ENCODE measurements around the gene HERC3. TPM values are rescaled to one million over a fixed set of nuclear protein-coding genes. Genes with fewer than 3 reads are reported as not detected.
A peak's percentile ranks its signal among the peaks of the same experiment; 100 is the strongest.

The HERC3 gene
- 9.1 TPM for total RNA-seq
- 10 to 100 TPM in 7 of 8 donors, 1 to 10 TPM in 1; 9.7 to 14.7 (median 12.8) TPM for polyA plus RNA-seq (ENCODE audit: insufficient read depth in 1 of 8, insufficient read length in 8 of 8, low replicate concordance in 1 of 8)
- long read RNA-seq, donor 1 = 0 reads
- long read RNA-seq, donor 2 = 0 reads
- long read RNA-seq, donor 3, full-length matches to known transcripts = 4 of 4 reads
- long read RNA-seq, donor 3, partial matches to known transcripts = 0 of 4 reads
- long read RNA-seq, donor 3, other reads (novel, unspliced or antisense) = 0 of 4 reads
- long read RNA-seq, donor 4 = 0 reads
- long read RNA-seq, donor 5 = 0 reads
- long read RNA-seq, donor 6 = 0 reads
- long read RNA-seq, donor 7 = 0 reads
- long read RNA-seq, donor 8 = 0 reads
- long read RNA-seq, donor 9 = 0 reads
- long read RNA-seq, donor 10 = 0 reads
- long read RNA-seq, donor 11 = 0 reads

DNA sequence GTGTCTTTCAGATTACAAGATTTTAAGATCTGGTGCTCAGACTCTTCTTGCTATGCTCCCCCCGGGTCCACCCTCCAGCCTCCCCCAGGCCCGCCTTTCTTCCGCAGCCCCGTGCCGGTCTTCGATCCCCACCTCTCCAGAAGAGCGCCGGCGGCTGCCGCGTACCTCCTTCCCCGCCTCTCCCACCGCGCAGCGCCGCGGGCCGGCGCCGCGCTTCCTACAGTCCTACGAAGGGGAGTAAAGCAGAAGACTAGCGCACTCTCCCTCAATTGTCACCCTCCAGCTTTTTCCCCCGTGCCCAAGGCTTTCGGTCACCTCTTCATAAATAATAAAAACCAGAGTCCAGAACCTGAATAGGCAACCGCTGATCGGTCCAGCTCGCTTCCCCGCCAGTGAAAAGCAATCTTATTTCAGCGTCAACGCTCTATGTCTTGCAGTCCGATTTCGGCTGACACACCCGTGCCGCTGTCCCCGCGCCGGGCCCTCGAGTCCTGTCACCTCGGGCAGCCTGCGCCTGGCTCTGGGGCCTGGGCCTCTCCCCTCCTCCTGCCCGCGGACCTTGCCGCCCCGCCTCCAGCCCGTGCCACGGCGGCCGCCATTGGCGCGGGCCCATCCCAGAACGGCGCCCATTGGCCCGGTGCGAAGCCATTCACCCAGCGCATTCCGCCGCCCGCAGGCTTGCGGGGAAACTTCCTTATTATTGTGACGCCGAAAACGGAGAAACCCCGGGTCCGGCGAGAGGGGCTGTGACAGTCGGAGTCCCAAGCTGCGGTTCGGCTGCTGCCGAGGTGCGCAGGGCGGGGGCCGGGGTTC is at the start of gene HERC3:
TSS of gene HERC3 (plus strand) at position 694 of the 813 bp plus-strand sequence. CDS start 13,344 bp downstream, outside the sequence.
- Histone ChIP-seq H3K9me3 (replicated peaks; ENCODE audit: control insufficient read depth, low read depth, low read length) (no peaks in the 10 kb centered on the region), H3K36me3 (ENCODE audit: control insufficient read depth, insufficient read depth, low read length) (peaks cover 3% of the 10 kb centered on the region), H3K27me3 (ENCODE audit: control insufficient read depth, insufficient read depth, low read length) (no peaks in the 10 kb centered on the region), H3K4me3 (ENCODE audit: low read length) (peak within 1 kb of the TSS; percentile 88), H3K4me1 (ENCODE audit: control insufficient read depth, insufficient read depth, low read length) (peaks cover 8% of the 10 kb centered on the region), H3K27ac (ENCODE audit: low read length) (peak within 1 kb of the TSS; percentile 94)
- under 1% methylated on average over 73 of the region's 73 CpGs for WGBS (ENCODE audit: insufficient coverage)
- peak; percentile 96 for DNase-seq

DNA sequence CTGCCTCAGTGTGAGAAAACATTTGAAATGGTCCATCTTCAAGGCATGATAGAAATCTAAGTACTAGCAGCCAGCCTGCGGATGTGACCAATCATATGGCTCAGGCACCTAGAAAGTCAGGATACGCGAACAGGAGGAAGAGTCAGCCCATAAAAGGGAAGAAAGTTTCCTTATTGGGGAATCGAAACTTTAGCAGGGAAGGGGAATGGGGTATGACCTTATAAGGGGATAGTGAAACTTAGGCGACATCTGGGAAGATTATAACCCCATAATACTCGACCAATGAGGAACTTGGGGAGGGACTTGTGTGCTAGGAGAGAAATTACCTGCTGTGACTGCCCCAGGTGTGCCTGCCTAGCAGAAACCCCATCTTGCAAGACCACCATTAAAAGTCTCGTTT is 42.5 kb upstream of the HERC3 start:
- Histone ChIP-seq H3K27me3 (ENCODE audit: control insufficient read depth, insufficient read depth, low read length) (no peaks in the 10 kb centered on the region), H3K36me3 (ENCODE audit: control insufficient read depth, insufficient read depth, low read length) (no peaks in the 10 kb centered on the region), H3K27ac (ENCODE audit: low read length) (no peak overlapping the region), H3K4me3 (ENCODE audit: low read length) (no peak overlapping the region), H3K9me3 (replicated peaks; ENCODE audit: control insufficient read depth, low read depth, low read length) (no peaks in the 10 kb centered on the region), H3K4me1 (ENCODE audit: control insufficient read depth, insufficient read depth, low read length) (no peaks in the 10 kb centered on the region)
- 96% methylated on average over 3 of the region's 7 CpGs for WGBS (ENCODE audit: insufficient coverage)
- DNase-seq = no peak

DNA sequence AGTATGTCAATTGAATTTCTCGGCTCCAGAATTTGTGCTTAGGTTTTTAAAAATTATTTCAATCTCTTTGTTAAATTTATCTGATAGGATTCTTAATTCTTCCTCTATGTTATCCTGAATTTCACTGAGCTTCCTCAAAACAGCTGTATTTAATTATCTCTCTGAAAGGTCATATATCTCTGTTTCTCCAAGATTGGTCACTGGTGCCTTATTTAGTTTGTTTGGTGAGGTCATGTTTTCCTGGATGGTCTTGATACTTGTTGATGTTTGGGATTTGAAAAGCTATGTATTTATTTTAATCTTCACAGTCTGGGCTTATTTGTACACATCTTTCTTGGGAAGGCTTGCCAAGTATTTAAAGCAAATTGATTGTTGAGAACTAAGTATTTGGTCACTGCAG is 24.7 kb upstream of the HERC3 start:
- no CpG with 5 or more reads among the region's 1 CpG for WGBS (ENCODE audit: insufficient coverage)
- DNase-seq = peak; percentile 4
- no peak overlapping the region for H3K4me3 ChIP-seq (ENCODE audit: low read length)
- no peaks in the 10 kb centered on the region for H3K36me3 ChIP-seq (ENCODE audit: control insufficient read depth, insufficient read depth, low read length)
- H3K27me3 ChIP-seq (ENCODE audit: control insufficient read depth, insufficient read depth, low read length) = no peaks in the 10 kb centered on the region
- H3K9me3 ChIP-seq (replicated peaks; ENCODE audit: control insufficient read depth, low read depth, low read length) = no peaks in the 10 kb centered on the region
- no peak overlapping the region for H3K27ac ChIP-seq (ENCODE audit: low read length)
- no peaks in the 10 kb centered on the region for H3K4me1 ChIP-seq (ENCODE audit: control insufficient read depth, insufficient read depth, low read length)

DNA sequence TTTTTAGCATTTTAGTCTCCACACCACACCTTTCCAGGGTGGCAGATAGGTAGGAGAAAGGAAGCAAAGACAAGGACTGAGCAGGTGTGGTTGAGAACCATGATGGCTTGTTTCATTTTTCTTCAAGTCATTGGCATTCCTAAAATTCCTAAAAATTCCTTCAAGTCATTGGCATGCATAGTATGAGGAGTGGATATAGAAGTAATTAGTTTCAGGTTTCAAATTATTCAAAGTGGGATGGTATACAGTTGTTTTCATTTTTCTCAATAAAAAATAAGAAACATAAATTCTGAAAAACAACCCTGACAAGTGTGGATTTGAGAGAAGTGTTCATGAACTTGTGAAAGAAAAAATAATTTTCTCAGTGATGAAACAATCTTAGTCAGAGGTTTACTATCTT is 22.3 kb upstream of the HERC3 start:
- Histone ChIP-seq H3K27ac (ENCODE audit: low read length) (no peak overlapping the region), H3K4me3 (ENCODE audit: low read length) (no peak overlapping the region), H3K27me3 (ENCODE audit: control insufficient read depth, insufficient read depth, low read length) (no peaks in the 10 kb centered on the region), H3K9me3 (replicated peaks; ENCODE audit: control insufficient read depth, low read depth, low read length) (no peaks in the 10 kb centered on the region), H3K4me1 (ENCODE audit: control insufficient read depth, insufficient read depth, low read length) (no peaks in the 10 kb centered on the region), H3K36me3 (ENCODE audit: control insufficient read depth, insufficient read depth, low read length) (no peaks in the 10 kb centered on the region)
- DNase-seq = no peak

DNA sequence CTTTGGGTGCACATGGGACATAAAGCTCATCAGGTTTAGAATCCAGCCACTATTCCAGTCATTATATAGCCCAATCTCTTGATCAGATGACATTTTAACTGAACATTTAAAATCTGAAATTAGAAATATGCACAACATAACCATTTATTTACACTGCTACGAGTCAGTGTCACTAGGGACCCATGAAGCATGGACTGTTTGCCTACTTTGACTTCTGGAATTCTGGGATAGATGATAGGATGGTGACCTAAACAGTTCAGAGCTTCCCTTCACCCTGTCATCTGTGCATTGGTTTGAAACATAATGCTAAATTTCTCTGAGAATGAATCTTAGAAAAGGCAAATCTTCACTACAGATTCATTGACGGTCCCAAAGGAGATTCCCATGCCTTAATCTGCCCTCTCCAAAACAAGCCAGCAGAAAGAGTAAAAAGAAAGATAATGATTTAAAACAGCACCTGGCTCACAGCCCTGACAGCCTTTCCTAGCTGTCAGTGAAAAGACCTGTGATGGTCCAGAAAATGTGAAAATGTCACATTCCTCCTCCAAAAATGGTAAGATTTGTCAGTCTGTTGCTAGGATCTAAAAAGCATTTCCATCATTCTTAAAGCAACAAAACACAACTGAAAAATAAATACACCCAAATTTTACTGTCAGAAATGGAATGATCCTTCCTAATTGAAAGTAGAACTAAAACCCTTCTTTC is 18.9 kb upstream of the HERC3 start:
- no CpG with 5 or more reads among the region's 2 CpGs for WGBS (ENCODE audit: insufficient coverage)
- Histone ChIP-seq H3K27me3 (ENCODE audit: control insufficient read depth, insufficient read depth, low read length) (no peaks in the 10 kb centered on the region), H3K36me3 (ENCODE audit: control insufficient read depth, insufficient read depth, low read length) (no peaks in the 10 kb centered on the region), H3K4me3 (ENCODE audit: low read length) (no peak overlapping the region), H3K4me1 (ENCODE audit: control insufficient read depth, insufficient read depth, low read length) (no peaks in the 10 kb centered on the region), H3K9me3 (replicated peaks; ENCODE audit: control insufficient read depth, low read depth, low read length) (no peaks in the 10 kb centered on the region), H3K27ac (ENCODE audit: low read length) (no peak overlapping the region)
- DNase-seq = peak; percentile 17

DNA sequence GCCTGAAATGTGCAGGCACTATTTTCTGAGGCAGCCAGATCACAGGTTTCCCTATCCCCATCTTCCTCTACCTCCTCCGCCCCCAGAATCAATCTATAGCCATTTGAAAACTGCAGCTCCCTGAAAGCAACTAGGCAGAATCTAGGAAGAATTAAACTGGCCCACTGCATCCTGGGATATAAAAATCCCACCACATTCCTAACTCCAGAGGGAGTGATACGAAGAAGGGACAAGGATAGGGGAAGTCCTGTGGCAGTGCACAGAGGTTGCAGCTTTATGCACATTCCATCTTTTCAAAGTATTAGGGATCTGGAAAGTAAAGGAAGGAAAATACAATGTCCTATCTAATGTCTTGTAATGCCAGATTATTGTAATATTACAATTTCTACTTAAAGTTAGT is 18.3 kb upstream of the HERC3 start:
- WGBS (ENCODE audit: insufficient coverage) = 67% methylated on average over 1 of the region's 2 CpGs
- no peak overlapping the region for H3K27ac ChIP-seq (ENCODE audit: low read length)
- peak; percentile 29 for DNase-seq
- H3K4me1 ChIP-seq (ENCODE audit: control insufficient read depth, insufficient read depth, low read length) = no peaks in the 10 kb centered on the region
- H3K36me3 ChIP-seq (ENCODE audit: control insufficient read depth, insufficient read depth, low read length) = no peaks in the 10 kb centered on the region
- H3K9me3 ChIP-seq (replicated peaks; ENCODE audit: control insufficient read depth, low read depth, low read length) = no peaks in the 10 kb centered on the region
- H3K4me3 ChIP-seq (ENCODE audit: low read length) = no peak overlapping the region
- H3K27me3 ChIP-seq (ENCODE audit: control insufficient read depth, insufficient read depth, low read length) = no peaks in the 10 kb centered on the region

DNA sequence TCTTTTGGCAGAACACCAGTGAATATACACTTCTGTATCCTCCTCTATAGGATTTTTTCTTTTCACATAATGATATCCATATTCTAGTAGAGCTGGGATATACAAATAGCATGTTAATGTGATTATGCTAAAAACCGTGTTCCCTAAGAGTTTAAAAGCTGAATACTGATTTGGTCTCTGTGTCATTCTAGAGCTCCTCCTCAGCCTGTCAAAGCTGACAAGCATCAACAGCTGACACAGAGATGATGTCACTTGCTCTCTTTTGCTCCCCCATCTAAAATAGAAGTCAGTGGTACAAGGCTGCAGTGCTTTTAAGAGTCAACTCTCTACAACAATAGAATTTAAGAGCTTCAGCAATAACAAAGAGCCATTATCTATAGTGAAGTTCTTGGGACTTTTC is 17.1 kb upstream of the HERC3 start:
- Histone ChIP-seq H3K27me3 (ENCODE audit: control insufficient read depth, insufficient read depth, low read length) (no peaks in the 10 kb centered on the region), H3K27ac (ENCODE audit: low read length) (no peak overlapping the region), H3K36me3 (ENCODE audit: control insufficient read depth, insufficient read depth, low read length) (no peaks in the 10 kb centered on the region), H3K4me1 (ENCODE audit: control insufficient read depth, insufficient read depth, low read length) (no peaks in the 10 kb centered on the region), H3K4me3 (ENCODE audit: low read length) (no peak overlapping the region), H3K9me3 (replicated peaks; ENCODE audit: control insufficient read depth, low read depth, low read length) (no peaks in the 10 kb centered on the region)
- DNase-seq = peak; percentile 78
- no CpG with 5 or more reads among the region's 1 CpG for WGBS (ENCODE audit: insufficient coverage)

DNA sequence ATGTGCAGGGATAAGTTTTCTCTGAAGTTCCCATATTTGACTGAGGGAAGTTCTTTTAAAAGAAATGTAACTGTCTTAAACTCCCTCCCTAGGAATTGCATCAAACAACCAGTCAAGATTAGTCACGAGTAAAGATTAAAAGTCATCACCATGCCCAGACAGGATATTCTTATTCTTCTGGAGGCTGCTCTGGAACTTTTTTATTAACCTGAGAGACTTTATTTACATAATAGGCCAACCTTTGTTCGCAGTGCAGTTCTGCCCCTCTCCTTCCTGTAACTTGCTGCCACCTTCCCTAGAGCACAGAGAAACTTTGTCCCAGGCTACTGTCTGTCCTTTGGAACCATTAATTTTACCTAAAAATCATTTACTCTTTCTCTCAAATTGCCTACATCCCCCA is 9.8 kb upstream of the HERC3 start:
- H3K4me3 ChIP-seq (ENCODE audit: low read length) = no peak overlapping the region
- no peak overlapping the region for H3K27ac ChIP-seq (ENCODE audit: low read length)
- no peaks in the 10 kb centered on the region for H3K27me3 ChIP-seq (ENCODE audit: control insufficient read depth, insufficient read depth, low read length)
- no peaks in the 10 kb centered on the region for H3K36me3 ChIP-seq (ENCODE audit: control insufficient read depth, insufficient read depth, low read length)
- 100% methylated on average over 2 of the region's 2 CpGs for WGBS (ENCODE audit: insufficient coverage)
- DNase-seq = no peak
- no peaks in the 10 kb centered on the region for H3K9me3 ChIP-seq (replicated peaks; ENCODE audit: control insufficient read depth, low read depth, low read length)
- no peaks in the 10 kb centered on the region for H3K4me1 ChIP-seq (ENCODE audit: control insufficient read depth, insufficient read depth, low read length)

DNA sequence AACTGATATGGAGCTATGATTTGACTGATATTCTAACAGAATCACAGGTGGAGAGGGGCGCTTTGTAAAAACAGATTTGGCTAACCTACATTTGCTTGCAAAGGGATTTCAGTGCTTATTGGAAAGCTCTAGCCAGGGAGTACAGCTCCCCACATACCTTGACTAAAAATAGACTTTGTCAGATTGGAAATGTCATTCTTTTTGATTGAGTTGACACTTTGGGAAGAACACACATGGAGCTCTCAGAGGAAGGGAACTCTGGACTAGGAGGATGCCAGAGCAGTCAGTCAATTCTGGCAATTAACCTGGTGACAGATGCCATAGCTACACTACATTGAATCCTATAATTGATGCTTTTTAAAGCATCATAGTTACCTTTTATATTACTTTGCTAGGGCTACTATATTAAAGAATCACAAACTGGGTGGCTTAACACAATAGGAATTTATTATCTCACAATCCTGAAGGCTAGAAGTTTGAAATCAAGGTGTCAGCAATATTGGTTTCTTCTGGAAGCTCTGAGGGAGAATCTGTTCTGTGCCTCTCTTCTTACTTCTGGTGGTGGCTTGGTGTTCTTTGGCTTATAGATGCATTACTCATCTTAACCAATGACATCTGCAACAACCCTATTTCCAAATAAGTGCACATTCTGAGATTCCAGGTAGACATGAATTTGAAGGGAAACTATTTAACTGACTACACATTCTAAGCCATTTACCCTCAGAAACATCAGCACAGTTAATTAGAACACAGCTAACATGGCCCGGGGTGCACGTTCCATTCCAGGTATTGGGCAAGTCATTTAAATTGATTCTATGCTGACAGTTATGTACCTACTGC is 8.4 kb upstream of the HERC3 start:
- no peak for DNase-seq
- no peak overlapping the region for H3K27ac ChIP-seq (ENCODE audit: low read length)
- no peak overlapping the region for H3K4me3 ChIP-seq (ENCODE audit: low read length)
- H3K9me3 ChIP-seq (replicated peaks; ENCODE audit: control insufficient read depth, low read depth, low read length) = no peaks in the 10 kb centered on the region
- no peaks in the 10 kb centered on the region for H3K36me3 ChIP-seq (ENCODE audit: control insufficient read depth, insufficient read depth, low read length)
- 100% methylated on average over 1 of the region's 3 CpGs for WGBS (ENCODE audit: insufficient coverage)
- no peaks in the 10 kb centered on the region for H3K27me3 ChIP-seq (ENCODE audit: control insufficient read depth, insufficient read depth, low read length)
- no peaks in the 10 kb centered on the region for H3K4me1 ChIP-seq (ENCODE audit: control insufficient read depth, insufficient read depth, low read length)

Data from muscle of leg (tissue), 16 donors.